ENCODE measurements around the gene KDM4C.

Gene KDM4C

DNA sequence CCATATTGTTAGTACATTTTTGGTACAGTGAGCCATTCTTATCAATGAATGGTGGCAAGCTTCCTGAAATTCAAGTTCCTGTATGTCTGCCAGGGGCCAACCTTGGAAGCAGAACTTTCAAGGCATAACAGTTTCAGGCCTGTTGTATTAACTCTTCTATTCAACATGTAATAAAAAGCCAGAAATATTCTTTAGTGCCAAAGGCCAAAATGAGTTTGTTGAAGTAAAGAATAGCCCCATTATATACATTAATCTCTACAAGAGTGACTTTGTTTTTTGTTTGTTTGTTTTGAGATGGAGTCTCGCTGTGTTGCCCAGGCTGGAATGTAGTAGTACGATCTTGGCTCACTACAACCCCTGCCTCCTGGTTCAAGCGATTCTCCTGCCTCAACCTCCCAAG is 321.3 kb downstream of the KDM4C start:
- DNase-seq: no peak
- no peak overlapping the region for H3K4me3 ChIP-seq
- peaks cover 18 to 35% (median 22%) of the 10 kb centered on the region in 3 donors for H3K36me3 ChIP-seq
- H3K4me1 ChIP-seq: no peaks in the 10 kb centered on the region
- intact Hi-C loops (cut with DNase I; ENCODE audit: low total_unique reads): no loop called here
- no peak overlapping the region for H3K27ac ChIP-seq
- H3K27me3 ChIP-seq: no peaks in the 10 kb centered on the region
- no peaks in the 10 kb centered on the region for H3K9me3 ChIP-seq
- TF ChIP-seq CTCF (IDR thresholded peaks at IDR 0.05): no peak

DNA sequence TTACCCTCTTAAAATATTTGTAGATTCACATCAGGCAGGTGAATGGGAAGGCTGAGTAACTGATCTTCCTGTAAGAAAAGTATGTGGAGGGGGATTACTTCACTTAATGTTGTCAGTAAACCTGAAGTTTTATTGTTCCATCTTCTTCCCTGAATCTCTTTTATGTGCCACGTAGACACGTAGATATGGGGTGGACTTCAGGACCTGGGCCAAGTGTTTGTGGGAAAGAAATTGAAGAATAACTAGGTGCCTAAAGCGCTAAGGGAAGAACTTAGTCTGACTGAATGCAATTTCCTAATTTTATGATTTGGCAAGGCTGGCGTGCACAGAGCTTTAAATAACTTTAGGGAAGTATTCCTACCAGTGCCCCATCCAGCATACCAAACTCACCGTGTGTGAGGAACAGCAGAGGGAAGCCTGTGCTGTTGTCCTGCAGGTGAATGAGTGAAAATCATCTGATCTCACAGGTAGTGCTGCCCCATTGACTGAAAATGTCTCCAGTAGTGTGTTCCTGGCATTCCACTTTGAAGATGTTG is 323.4 kb downstream of the KDM4C start:
- TF ChIP-seq CTCF (IDR thresholded peaks at IDR 0.05): no peak
- H3K27me3 ChIP-seq: no peaks in the 10 kb centered on the region
- no peaks in the 10 kb centered on the region for H3K9me3 ChIP-seq
- intact Hi-C loops (cut with DNase I; ENCODE audit: low total_unique reads): no loop called here
- no peak overlapping the region for H3K4me3 ChIP-seq
- peaks cover 16 to 26% (median 22%) of the 10 kb centered on the region in 3 donors for H3K36me3 ChIP-seq
- no peaks in the 10 kb centered on the region for H3K4me1 ChIP-seq
- H3K27ac ChIP-seq: no peak overlapping the region
- DNase-seq: no peak

DNA sequence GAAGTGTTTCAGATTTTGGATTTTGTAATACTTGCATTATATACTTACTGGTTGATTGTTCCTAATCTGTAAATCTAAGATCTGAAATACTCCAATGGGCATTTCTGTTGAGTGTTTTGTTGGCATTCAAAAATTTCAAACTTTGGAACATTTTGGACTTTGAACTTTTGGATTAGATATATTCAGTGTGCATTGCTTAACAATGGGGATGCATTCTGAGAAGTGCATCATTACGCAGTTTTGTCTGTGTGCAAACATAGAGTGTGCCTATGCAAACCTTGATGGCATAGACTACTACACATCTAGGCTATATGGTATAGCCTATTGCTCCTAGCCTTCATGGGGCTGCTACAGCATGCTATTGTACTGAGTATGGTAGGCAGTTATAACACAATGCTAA is 325.4 kb downstream of the KDM4C start:
- no peak overlapping the region for H3K4me3 ChIP-seq
- no peak overlapping the region for H3K27ac ChIP-seq
- no peak for DNase-seq
- intact Hi-C loops (cut with DNase I; ENCODE audit: low total_unique reads): no loop called here
- no peak for TF ChIP-seq CTCF (IDR thresholded peaks at IDR 0.05)
- H3K36me3 ChIP-seq: peaks cover 0 to 13% (median 4%) of the 10 kb centered on the region in 3 donors
- H3K4me1 ChIP-seq: peaks cover 0 to under 1% (median 0%) of the 10 kb centered on the region in 4 donors
- H3K9me3 ChIP-seq: no peaks in the 10 kb centered on the region
- no peaks in the 10 kb centered on the region for H3K27me3 ChIP-seq

- no peak for TF ChIP-seq CTCF (IDR thresholded peaks at IDR 0.05)
- no peaks in the 10 kb centered on the region for H3K9me3 ChIP-seq
- H3K27ac ChIP-seq: no peak overlapping the region
- peaks cover 0 to 22% (median 9%) of the 10 kb centered on the region in 4 donors for H3K4me1 ChIP-seq
- no peaks in the 10 kb centered on the region for H3K27me3 ChIP-seq
- peaks cover 0 to 10% (median 0%) of the 10 kb centered on the region in 3 donors for H3K36me3 ChIP-seq
- no peak for DNase-seq
- intact Hi-C loops (cut with DNase I; ENCODE audit: low total_unique reads): no loop called here
- H3K4me3 ChIP-seq: no peak overlapping the region
Observed at GRCh38 chr9:7085357-7085756, 327.6 kb downstream of the KDM4C start.

GRCh38 chr9:7086389-7086788 is 328.6 kb downstream of the KDM4C start:
- no peak for DNase-seq
- Histone ChIP-seq H3K27ac (no peak overlapping the region), H3K27me3 (no peaks in the 10 kb centered on the region), H3K4me3 (no peak overlapping the region), H3K36me3 (peaks cover 0 to 10% (median 0%) of the 10 kb centered on the region in 3 donors), H3K9me3 (no peaks in the 10 kb centered on the region), H3K4me1 (peaks cover 0 to 26% (median 9%) of the 10 kb centered on the region in 4 donors)
- no peak for TF ChIP-seq CTCF (IDR thresholded peaks at IDR 0.05)
- intact Hi-C loops (cut with DNase I; ENCODE audit: low total_unique reads): no loop called here

DNA sequence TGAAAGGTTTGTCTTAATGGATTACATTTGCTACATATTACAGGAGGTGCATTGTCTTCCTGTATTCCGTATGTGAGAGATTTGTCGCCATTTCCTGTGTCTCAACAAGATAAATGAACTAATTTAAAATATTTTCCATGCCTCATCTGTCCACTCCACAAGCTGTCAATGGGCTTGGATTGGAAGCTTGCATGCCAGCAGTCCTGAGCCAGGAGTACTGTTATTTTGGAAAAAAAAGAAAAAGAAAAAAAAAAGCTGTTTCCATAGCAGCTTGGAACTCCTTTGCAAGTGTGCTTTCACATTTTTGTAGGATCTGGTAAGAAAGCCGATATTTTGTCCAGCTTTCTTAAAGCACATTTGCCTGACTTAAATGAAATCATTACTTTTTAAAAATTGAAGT is 330.8 kb downstream of the KDM4C start:
- intact Hi-C loops (cut with DNase I; ENCODE audit: low total_unique reads): no loop called here
- Histone ChIP-seq H3K27me3 (no peaks in the 10 kb centered on the region), H3K9me3 (no peaks in the 10 kb centered on the region), H3K4me1 (peaks cover 0 to 26% (median 9%) of the 10 kb centered on the region in 4 donors), H3K27ac (no peak overlapping the region), H3K36me3 (peaks cover 0 to 10% (median 0%) of the 10 kb centered on the region in 3 donors), H3K4me3 (no peak overlapping the region)
- no peak for DNase-seq
- no peak for TF ChIP-seq CTCF (IDR thresholded peaks at IDR 0.05)
